ENCODE measurements around the gene FILIP1.

DNA sequence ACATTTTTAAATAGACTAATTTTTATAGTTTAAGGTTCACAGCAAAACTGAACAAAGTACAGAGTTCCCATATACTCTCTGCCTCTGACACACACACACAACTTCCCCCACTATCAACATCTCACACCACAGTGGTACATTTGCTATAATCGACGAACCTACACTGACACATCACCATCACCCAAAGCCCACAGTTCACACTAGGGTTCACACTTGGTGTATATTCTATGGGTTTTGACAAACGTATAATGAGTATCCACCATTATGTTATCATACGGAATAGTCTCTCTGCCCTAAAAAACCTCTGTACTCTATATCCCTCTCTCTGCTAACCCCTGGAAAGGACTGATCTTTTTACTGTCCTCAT is 224.6 kb downstream of the FILIP1 start:
- no peak for TF ChIP-seq SIN3A (IDR thresholded peaks at IDR 0.05; ENCODE audit: borderline replicate concordance, insufficient read depth, low read length)
- no peak for TF ChIP-seq POLR2AphosphoS5 (IDR thresholded peaks at IDR 0.05; ENCODE audit: low read depth, low read length)
- TF ChIP-seq REST (IDR thresholded peaks at IDR 0.05; ENCODE audit: insufficient read depth in 1 of 2, low read depth in 2 of 2, low read length in 2 of 2) = no peak
- no peak for TF ChIP-seq TAF1 (IDR thresholded peaks at IDR 0.05; ENCODE audit: borderline replicate concordance, insufficient read depth, low read length)
- TF ChIP-seq FOXP2 (optimal IDR thresholded peaks at IDR 0.05; ENCODE audit: borderline replicate concordance, extremely low read depth, extremely low read length, insufficient read depth) = no peak

Measured in PFSK-1 (cell line).